LNCAP (cell line): ENCODE data around the gene CFAP20DC.

Experiments
- TF ChIP-seq, protein P1 (sequence below): fragments of 450-650 bp; IDR thresholded peaks from 2 replicates; pipeline ENCODE4 v1.5.1; 2017; ENCODE audit warnings: mild to moderate bottlenecking

Gene CFAP20DC

GRCh38 chr3:58697561-58697960 is 352.3 kb downstream of the CFAP20DC start:
- TF ChIP-seq, protein P1, sequence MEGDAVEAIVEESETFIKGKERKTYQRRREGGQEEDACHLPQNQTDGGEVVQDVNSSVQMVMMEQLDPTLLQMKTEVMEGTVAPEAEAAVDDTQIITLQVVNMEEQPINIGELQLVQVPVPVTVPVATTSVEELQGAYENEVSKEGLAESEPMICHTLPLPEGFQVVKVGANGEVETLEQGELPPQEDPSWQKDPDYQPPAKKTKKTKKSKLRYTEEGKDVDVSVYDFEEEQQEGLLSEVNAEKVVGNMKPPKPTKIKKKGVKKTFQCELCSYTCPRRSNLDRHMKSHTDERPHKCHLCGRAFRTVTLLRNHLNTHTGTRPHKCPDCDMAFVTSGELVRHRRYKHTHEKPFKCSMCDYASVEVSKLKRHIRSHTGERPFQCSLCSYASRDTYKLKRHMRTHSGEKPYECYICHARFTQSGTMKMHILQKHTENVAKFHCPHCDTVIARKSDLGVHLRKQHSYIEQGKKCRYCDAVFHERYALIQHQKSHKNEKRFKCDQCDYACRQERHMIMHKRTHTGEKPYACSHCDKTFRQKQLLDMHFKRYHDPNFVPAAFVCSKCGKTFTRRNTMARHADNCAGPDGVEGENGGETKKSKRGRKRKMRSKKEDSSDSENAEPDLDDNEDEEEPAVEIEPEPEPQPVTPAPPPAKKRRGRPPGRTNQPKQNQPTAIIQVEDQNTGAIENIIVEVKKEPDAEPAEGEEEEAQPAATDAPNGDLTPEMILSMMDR, result no peak

- TF ChIP-seq, protein P1, result no peak
These were observed 353.7 kb downstream of the CFAP20DC start for GRCh38 chr3:58696093-58696492.

DNA sequence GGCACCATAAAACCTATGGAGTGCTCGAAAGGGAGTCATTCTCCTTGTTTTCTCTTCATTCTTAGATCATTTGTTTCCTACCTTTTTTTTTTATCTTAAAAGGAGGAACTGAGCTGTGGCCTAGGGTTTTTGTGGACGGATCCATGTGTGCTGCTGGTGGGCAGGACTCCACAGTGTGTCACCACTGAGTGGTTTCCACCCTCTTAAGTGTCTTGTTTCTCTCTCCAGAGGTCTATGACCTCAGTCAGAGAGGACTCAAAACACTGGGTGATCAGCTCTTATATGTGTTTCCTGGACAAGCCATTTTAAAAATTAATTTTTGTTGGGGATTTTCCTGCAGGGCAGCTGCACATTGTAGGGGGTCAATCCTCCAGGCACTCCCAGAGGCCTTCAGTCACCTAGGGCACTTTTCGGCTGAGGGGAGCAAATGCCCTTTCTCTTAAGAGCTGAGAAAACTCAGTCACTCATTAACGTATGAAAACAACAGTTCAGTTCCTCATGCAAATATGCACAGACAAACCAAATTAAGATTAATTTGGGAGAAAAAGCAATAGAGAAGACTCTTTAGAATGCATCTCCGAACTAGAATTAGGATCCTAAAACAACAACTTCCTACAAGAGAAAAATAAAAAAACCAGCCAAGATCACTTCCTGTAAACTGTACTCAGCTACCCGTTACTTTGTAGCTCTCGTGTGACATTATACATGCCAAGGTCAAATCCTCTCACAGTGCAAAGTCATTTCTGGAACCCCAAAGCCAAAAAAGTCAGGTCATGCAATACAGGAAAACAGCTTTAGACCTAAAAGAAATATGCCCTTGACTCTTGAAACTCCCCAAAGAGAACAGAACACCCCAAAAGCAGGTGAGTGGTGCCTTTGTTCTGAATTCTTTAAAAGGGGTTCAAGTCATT is 355.6 kb downstream of the CFAP20DC start:
- TF ChIP-seq, protein P1, result no peak

GRCh38 chr3:58692484-58692883 is 357.3 kb downstream of the CFAP20DC start:
- TF ChIP-seq, protein P1, result no peak
